ENCODE data around the gene SLC6A9. TPM values are rescaled to one million over a fixed set of nuclear protein-coding genes. Genes with fewer than 3 reads are reported as not detected.

Gene SLC6A9
- total and polyA plus RNA-seq, 2 experiments from 2014 or later: 14.4 to 20.0 TPM

DNA sequence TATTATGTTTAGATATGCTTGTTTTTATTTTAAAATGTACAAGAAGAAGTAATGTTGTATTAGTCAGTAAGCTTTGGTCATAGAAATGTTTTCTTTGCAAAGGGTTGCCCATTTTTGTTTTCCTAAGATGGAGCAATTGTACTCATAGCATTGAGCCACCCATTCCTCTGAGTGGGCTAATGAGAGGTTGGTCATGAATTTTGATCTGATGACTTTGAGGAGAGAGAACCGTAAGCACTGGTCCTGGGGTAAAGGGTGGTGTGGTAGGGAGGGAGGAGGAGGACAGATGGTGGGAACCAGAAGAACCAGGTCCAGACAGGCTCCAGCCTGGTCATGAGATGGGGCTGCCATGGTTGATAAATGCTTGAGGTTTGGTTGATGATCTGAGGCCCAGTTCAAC lies 15.9 kb upstream of the SLC6A9 start (continued):
- TF ChIP-seq POLR2AphosphoS5 (IDR thresholded peaks at IDR 0.05; ENCODE audit: low read depth) (no peak), ZNF331 (CRISPR knock-in tag; IDR thresholded peaks at IDR 0.05; ENCODE audit: low read depth) (no peak)

DNA sequence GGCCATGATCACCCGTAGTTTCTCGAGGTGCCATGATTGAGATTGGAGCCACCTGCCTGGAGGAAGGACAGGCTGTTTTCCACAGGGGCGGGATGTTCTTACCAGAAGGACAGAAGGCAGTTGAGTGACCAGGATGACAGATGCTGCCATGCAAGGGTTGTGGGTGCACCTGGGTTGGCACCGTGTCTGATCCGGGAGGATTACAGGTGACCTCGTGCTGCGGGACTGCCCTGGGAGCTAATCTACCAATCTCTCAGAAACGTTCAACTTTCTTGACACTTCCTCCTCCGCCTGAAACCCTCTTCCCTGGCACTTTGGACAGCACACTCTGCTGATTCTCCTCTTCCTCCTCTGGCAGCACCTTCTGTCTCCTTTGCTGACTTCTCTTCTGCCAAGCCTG lies 13.8 kb upstream of the SLC6A9 start:
- no peak overlapping the region for H3K4me3 Mint-ChIP-seq
- no peak for DNase-seq (ENCODE audit: low spot score)
- no peak for ATAC-seq

More for the DNA sequence above, 13.8 kb upstream of the SLC6A9 start:
- H3K4me1 ChIP-seq (ENCODE audit: insufficient read depth): no peaks in the 10 kb centered on the region
- Mint-ChIP-seq H3K27me3 (ENCODE audit: insufficient read depth, low read depth, poor library complexity) (peaks cover 3% of the 10 kb centered on the region), H3K9me3 (no peaks in the 10 kb centered on the region), H3K27ac (no peak overlapping the region), H3K4me1 (no peaks in the 10 kb centered on the region; the same call in 2 of the 3 replicates), H3K36me3 (ENCODE audit: low read depth) (no peaks in the 10 kb centered on the region; the same call in 2 of the 3 replicates)
- H3K9me2 ChIP-seq (ENCODE audit: insufficient read depth): no peaks in the 10 kb centered on the region
- H3K27ac ChIP-seq (ENCODE audit: low read depth): no peak overlapping the region
- TF ChIP-seq, protein P1, sequence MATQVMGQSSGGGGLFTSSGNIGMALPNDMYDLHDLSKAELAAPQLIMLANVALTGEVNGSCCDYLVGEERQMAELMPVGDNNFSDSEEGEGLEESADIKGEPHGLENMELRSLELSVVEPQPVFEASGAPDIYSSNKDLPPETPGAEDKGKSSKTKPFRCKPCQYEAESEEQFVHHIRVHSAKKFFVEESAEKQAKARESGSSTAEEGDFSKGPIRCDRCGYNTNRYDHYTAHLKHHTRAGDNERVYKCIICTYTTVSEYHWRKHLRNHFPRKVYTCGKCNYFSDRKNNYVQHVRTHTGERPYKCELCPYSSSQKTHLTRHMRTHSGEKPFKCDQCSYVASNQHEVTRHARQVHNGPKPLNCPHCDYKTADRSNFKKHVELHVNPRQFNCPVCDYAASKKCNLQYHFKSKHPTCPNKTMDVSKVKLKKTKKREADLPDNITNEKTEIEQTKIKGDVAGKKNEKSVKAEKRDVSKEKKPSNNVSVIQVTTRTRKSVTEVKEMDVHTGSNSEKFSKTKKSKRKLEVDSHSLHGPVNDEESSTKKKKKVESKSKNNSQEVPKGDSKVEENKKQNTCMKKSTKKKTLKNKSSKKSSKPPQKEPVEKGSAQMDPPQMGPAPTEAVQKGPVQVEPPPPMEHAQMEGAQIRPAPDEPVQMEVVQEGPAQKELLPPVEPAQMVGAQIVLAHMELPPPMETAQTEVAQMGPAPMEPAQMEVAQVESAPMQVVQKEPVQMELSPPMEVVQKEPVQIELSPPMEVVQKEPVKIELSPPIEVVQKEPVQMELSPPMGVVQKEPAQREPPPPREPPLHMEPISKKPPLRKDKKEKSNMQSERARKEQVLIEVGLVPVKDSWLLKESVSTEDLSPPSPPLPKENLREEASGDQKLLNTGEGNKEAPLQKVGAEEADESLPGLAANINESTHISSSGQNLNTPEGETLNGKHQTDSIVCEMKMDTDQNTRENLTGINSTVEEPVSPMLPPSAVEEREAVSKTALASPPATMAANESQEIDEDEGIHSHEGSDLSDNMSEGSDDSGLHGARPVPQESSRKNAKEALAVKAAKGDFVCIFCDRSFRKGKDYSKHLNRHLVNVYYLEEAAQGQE (IDR thresholded peaks at IDR 0.05; ENCODE audit: unreplicated experiment): no peak
- no peak for TF ChIP-seq EZH2phosphoT487 (IDR thresholded peaks at IDR 0.05; ENCODE audit: unreplicated experiment)
- TF ChIP-seq, protein P2, sequence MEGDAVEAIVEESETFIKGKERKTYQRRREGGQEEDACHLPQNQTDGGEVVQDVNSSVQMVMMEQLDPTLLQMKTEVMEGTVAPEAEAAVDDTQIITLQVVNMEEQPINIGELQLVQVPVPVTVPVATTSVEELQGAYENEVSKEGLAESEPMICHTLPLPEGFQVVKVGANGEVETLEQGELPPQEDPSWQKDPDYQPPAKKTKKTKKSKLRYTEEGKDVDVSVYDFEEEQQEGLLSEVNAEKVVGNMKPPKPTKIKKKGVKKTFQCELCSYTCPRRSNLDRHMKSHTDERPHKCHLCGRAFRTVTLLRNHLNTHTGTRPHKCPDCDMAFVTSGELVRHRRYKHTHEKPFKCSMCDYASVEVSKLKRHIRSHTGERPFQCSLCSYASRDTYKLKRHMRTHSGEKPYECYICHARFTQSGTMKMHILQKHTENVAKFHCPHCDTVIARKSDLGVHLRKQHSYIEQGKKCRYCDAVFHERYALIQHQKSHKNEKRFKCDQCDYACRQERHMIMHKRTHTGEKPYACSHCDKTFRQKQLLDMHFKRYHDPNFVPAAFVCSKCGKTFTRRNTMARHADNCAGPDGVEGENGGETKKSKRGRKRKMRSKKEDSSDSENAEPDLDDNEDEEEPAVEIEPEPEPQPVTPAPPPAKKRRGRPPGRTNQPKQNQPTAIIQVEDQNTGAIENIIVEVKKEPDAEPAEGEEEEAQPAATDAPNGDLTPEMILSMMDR (conservative IDR thresholded peaks at IDR 0.05; ENCODE audit: low read depth in 2 of 2): no peak
- no peak for TF ChIP-seq JUNB (IDR thresholded peaks at IDR 0.05; ENCODE audit: unreplicated experiment)
- no peak for TF ChIP-seq POLR2AphosphoS5 (IDR thresholded peaks at IDR 0.05; ENCODE audit: low read depth)
- TF ChIP-seq STAT1 (IDR thresholded peaks at IDR 0.05; ENCODE audit: unreplicated experiment): no peak
- TF ChIP-seq, protein P3, sequence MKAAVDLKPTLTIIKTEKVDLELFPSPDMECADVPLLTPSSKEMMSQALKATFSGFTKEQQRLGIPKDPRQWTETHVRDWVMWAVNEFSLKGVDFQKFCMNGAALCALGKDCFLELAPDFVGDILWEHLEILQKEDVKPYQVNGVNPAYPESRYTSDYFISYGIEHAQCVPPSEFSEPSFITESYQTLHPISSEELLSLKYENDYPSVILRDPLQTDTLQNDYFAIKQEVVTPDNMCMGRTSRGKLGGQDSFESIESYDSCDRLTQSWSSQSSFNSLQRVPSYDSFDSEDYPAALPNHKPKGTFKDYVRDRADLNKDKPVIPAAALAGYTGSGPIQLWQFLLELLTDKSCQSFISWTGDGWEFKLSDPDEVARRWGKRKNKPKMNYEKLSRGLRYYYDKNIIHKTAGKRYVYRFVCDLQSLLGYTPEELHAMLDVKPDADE (IDR thresholded peaks at IDR 0.05): no peak
- no peak for TF ChIP-seq NANOG (IDR thresholded peaks at IDR 0.05; ENCODE audit: borderline replicate concordance)
- no peak for TF ChIP-seq EZH2 (IDR thresholded peaks at IDR 0.05; ENCODE audit: low read depth, unreplicated experiment)
- TF ChIP-seq, protein P4, sequence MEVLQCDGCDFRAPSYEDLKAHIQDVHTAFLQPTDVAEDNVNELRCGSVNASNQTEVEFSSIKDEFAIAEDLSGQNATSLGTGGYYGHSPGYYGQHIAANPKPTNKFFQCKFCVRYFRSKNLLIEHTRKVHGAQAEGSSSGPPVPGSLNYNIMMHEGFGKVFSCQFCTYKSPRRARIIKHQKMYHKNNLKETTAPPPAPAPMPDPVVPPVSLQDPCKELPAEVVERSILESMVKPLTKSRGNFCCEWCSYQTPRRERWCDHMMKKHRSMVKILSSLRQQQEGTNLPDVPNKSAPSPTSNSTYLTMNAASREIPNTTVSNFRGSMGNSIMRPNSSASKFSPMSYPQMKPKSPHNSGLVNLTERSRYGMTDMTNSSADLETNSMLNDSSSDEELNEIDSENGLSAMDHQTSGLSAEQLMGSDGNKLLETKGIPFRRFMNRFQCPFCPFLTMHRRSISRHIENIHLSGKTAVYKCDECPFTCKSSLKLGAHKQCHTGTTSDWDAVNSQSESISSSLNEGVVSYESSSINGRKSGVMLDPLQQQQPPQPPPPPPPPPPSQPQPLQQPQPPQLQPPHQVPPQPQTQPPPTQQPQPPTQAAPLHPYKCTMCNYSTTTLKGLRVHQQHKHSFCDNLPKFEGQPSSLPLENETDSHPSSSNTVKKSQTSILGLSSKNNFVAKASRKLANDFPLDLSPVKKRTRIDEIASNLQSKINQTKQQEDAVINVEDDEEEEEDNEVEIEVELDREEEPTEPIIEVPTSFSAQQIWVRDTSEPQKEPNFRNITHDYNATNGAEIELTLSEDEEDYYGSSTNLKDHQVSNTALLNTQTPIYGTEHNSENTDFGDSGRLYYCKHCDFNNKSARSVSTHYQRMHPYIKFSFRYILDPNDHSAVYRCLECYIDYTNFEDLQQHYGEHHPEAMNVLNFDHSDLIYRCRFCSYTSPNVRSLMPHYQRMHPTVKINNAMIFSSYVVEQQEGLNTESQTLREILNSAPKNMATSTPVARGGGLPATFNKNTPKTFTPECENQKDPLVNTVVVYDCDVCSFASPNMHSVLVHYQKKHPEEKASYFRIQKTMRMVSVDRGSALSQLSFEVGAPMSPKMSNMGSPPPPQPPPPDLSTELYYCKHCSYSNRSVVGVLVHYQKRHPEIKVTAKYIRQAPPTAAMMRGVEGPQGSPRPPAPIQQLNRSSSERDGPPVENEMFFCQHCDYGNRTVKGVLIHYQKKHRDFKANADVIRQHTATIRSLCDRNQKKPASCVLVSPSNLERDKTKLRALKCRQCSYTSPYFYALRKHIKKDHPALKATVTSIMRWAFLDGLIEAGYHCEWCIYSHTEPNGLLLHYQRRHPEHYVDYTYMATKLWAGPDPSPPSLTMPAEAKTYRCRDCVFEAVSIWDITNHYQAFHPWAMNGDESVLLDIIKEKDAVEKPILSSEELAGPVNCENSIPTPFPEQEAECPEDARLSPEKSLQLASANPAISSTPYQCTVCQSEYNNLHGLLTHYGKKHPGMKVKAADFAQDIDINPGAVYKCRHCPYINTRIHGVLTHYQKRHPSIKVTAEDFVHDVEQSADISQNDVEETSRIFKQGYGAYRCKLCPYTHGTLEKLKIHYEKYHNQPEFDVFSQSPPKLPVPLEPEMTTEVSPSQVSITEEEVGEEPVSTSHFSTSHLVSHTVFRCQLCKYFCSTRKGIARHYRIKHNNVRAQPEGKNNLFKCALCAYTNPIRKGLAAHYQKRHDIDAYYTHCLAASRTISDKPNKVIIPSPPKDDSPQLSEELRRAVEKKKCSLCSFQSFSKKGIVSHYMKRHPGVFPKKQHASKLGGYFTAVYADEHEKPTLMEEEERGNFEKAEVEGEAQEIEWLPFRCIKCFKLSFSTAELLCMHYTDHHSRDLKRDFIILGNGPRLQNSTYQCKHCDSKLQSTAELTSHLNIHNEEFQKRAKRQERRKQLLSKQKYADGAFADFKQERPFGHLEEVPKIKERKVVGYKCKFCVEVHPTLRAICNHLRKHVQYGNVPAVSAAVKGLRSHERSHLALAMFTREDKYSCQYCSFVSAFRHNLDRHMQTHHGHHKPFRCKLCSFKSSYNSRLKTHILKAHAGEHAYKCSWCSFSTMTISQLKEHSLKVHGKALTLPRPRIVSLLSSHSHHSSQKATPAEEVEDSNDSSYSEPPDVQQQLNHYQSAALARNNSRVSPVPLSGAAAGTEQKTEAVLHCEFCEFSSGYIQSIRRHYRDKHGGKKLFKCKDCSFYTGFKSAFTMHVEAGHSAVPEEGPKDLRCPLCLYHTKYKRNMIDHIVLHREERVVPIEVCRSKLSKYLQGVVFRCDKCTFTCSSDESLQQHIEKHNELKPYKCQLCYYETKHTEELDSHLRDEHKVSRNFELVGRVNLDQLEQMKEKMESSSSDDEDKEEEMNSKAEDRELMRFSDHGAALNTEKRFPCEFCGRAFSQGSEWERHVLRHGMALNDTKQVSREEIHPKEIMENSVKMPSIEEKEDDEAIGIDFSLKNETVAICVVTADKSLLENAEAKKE (CRISPR knock-in tag; IDR thresholded peaks at IDR 0.05): no peak
- TF ChIP-seq ZNF114 (CRISPR knock-in tag; IDR thresholded peaks at IDR 0.05): no peak
- H4K20me1 ChIP-seq (replicated peaks; ENCODE audit: insufficient read depth): no peaks in the 10 kb centered on the region
- no peaks in the 10 kb centered on the region for H3F3A ChIP-seq (replicated peaks; ENCODE audit: low read depth)
- no peaks in the 10 kb centered on the region for H3K79me2 ChIP-seq (replicated peaks; ENCODE audit: insufficient read depth)
- no peak overlapping the region for H3K4me2 ChIP-seq
- H3K27me3 ChIP-seq (ENCODE audit: insufficient read depth): peaks cover 2% of the 10 kb centered on the region; the same call in 1 of the 2 replicates
- no peak overlapping the region for H3K4me3 ChIP-seq
- no peaks in the 10 kb centered on the region for H3K36me3 ChIP-seq (ENCODE audit: insufficient read depth)
- H2AFZ ChIP-seq: no peak overlapping the region

Data from GM23338 (cell line).